Keratinocyte (primary cell): Measurements from ENCODE around the gene CD274.

ENCODE experiments used
- CTCF ChIP-seq, 3 experiments: IDR thresholded peaks in 1 of 3; conservative IDR thresholded peaks in 1 of 3; optimal IDR thresholded peaks in 1 of 3; 2 replicates in 2 of 3; 3 replicates in 1 of 3; pipeline versions ENCODE3 to v1.5.1; 2011; ENCODE audit warnings: low read length in 3 of 3, mild to moderate bottlenecking in 3 of 3, moderate library complexity in 2 of 3, control low read depth in 1 of 3, inconsistent platforms in 1 of 3; ENCODE audit not compliant: insufficient read depth in 2 of 3; ENCODE audit errors: extremely low read depth in 1 of 3
- EZH2 ChIP-seq: IDR thresholded peaks from one replicate; pipeline ENCODE4 v1.6.1; 2012; ENCODE audit warnings: inconsistent platforms, mild to moderate bottlenecking, low read length, moderate library complexity

- TF ChIP-seq CTCF (optimal IDR thresholded peaks at IDR 0.05 in 1 of 3, IDR thresholded peaks at IDR 0.05 in 1 of 3, conservative IDR thresholded peaks at IDR 0.05 in 1 of 3; ENCODE audit: extremely low read depth in 1 of 3, insufficient read depth in 2 of 3, low read length in 3 of 3) = no peak
- TF ChIP-seq EZH2 = no peak
These were observed 29.8 kb downstream of the CD274 start for GRCh38 chr9:5479994-5480694.
